HG03520 (cell line): ENCODE data around the gene LRMDA.

Source experiments
- ATAC-seq: cut with Tn5 transposase; IDR thresholded peaks from one replicate; pipeline ENCODE4 v1.9.1; 2021; ENCODE audit warnings: mild to moderate bottlenecking, moderate library complexity; ENCODE audit not compliant: unreplicated experiment

LRMDA gene

GRCh38 chr10:75531571-75532031 lies 100.2 kb downstream of the LRMDA start:
- ATAC-seq = no peak

GRCh38 chr10:75532253-75532924 lies 101.0 kb downstream of the LRMDA start:
- ATAC-seq = no peak

- no peak for ATAC-seq
Observed at GRCh38 chr10:75538144-75538543, 106.7 kb downstream of the LRMDA start.

GRCh38 chr10:75538765-75539164 lies 107.3 kb downstream of the LRMDA start:
- ATAC-seq = no peak

GRCh38 chr10:75540357-75540966 lies 109.0 kb downstream of the LRMDA start:
- ATAC-seq = no peak

- no peak for ATAC-seq
Observed at GRCh38 chr10:75540981-75541380, 109.6 kb downstream of the LRMDA start.

- no peak for ATAC-seq
Observed at GRCh38 chr10:75541411-75541810, 110.0 kb downstream of the LRMDA start.

- ATAC-seq = no peak
Observed at GRCh38 chr10:75542084-75542483, 110.7 kb downstream of the LRMDA start.

GRCh38 chr10:75542906-75543305 lies 111.5 kb downstream of the LRMDA start:
- no peak for ATAC-seq

GRCh38 chr10:75544386-75544785 lies 113.0 kb downstream of the LRMDA start:
- ATAC-seq = no peak

- ATAC-seq = no peak
Observed at GRCh38 chr10:75544993-75545706, 113.7 kb downstream of the LRMDA start.

- no peak for ATAC-seq
Observed at GRCh38 chr10:75546004-75546403, 114.6 kb downstream of the LRMDA start.

- ATAC-seq = no peak
Observed at GRCh38 chr10:75547391-75548298, 116.2 kb downstream of the LRMDA start.

GRCh38 chr10:75548356-75548755 lies 116.9 kb downstream of the LRMDA start:
- no peak for ATAC-seq

- no peak for ATAC-seq
Observed at GRCh38 chr10:75550191-75550590, 118.8 kb downstream of the LRMDA start.

- no peak for ATAC-seq
Observed at GRCh38 chr10:75552171-75552570, 120.7 kb downstream of the LRMDA start.

GRCh38 chr10:75553550-75553949 lies 122.1 kb downstream of the LRMDA start:
- ATAC-seq = no peak

GRCh38 chr10:75555323-75555722 lies 123.9 kb downstream of the LRMDA start:
- no peak for ATAC-seq

- no peak for ATAC-seq
Observed at GRCh38 chr10:75556320-75556719, 124.9 kb downstream of the LRMDA start.

- no peak for ATAC-seq
Observed at GRCh38 chr10:75565286-75566251, 134.1 kb downstream of the LRMDA start.
